ENCODE results near the gene ABCC3. TPM values are rescaled to one million over a fixed set of nuclear protein-coding genes. Genes with fewer than 3 reads are reported as not detected.

Gene ABCC3
- total RNA-seq, 1 donor from 2014 or later: 6.3 TPM

- no peak for TF ChIP-seq CTCF (conservative IDR thresholded peaks at IDR 0.05; ENCODE audit: low read depth, low read length)
- no peak for DNase-seq (ENCODE audit: low read depth)
- H3K4me3 ChIP-seq (ENCODE audit: low read depth, low read length): no peak overlapping the region
Measured at GRCh38 chr17:50614471-50615051, 20.1 kb upstream of the ABCC3 start.

GRCh38 chr17:50615828-50616227 lies 18.9 kb upstream of the ABCC3 start:
- TF ChIP-seq CTCF (conservative IDR thresholded peaks at IDR 0.05; ENCODE audit: low read depth, low read length): no peak
- H3K4me3 ChIP-seq (ENCODE audit: low read depth, low read length): no peak overlapping the region
- DNase-seq (ENCODE audit: low read depth): no peak

- TF ChIP-seq CTCF (conservative IDR thresholded peaks at IDR 0.05; ENCODE audit: low read depth, low read length): no peak
- DNase-seq (ENCODE audit: low read depth): no peak
- H3K4me3 ChIP-seq (ENCODE audit: low read depth, low read length): no peak overlapping the region
Measured at GRCh38 chr17:50618300-50618699, 16.4 kb upstream of the ABCC3 start.

- DNase-seq (ENCODE audit: low read depth): no peak
Measured at GRCh38 chr17:50618941-50619340, 15.7 kb upstream of the ABCC3 start.

GRCh38 chr17:50619489-50619888 lies 15.2 kb upstream of the ABCC3 start:
- no peak for TF ChIP-seq CTCF (conservative IDR thresholded peaks at IDR 0.05; ENCODE audit: low read depth, low read length)
- no peak for DNase-seq (ENCODE audit: low read depth)
- no peak overlapping the region for H3K4me3 ChIP-seq (ENCODE audit: low read depth, low read length)

More at GRCh38 chr17:50618941-50619340, 15.7 kb upstream of the ABCC3 start:
- no peak overlapping the region for H3K4me3 ChIP-seq (ENCODE audit: low read depth, low read length)
- no peak for TF ChIP-seq CTCF (conservative IDR thresholded peaks at IDR 0.05; ENCODE audit: low read depth, low read length)

- DNase-seq (ENCODE audit: low read depth): no peak
- no peak for TF ChIP-seq CTCF (conservative IDR thresholded peaks at IDR 0.05; ENCODE audit: low read depth, low read length)
- H3K4me3 ChIP-seq (ENCODE audit: low read depth, low read length): no peak overlapping the region
Measured at GRCh38 chr17:50620237-50620636, 14.4 kb upstream of the ABCC3 start.

DNA sequence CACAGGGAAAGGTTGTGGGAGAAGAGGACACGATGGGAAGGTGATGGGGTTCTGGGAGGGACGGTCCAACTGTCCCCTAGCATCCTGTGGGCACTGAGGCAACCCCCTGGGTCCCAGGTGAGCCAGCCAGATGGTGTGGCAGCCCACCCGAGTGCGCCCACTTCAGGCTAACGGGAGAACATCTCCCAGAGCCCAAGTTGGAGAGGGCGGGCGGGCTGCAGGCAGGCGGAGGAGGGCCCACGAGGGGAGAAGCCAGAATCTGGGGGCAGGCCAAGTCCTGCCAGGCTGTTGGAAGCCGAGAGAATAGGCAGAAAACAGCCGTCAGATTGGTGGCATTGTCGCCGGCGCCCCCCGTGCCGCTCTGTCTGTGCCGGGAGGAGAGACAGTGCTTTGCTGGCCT lies 13.8 kb upstream of the ABCC3 start:
- H3K4me3 ChIP-seq (ENCODE audit: low read depth, low read length): no peak overlapping the region
- TF ChIP-seq CTCF (conservative IDR thresholded peaks at IDR 0.05; ENCODE audit: low read depth, low read length): no peak
- no peak for DNase-seq (ENCODE audit: low read depth)

All from epithelial cell of proximal tubule (primary cell).